ENCODE measurements around the gene CAPS2.

CAPS2 gene

DNA sequence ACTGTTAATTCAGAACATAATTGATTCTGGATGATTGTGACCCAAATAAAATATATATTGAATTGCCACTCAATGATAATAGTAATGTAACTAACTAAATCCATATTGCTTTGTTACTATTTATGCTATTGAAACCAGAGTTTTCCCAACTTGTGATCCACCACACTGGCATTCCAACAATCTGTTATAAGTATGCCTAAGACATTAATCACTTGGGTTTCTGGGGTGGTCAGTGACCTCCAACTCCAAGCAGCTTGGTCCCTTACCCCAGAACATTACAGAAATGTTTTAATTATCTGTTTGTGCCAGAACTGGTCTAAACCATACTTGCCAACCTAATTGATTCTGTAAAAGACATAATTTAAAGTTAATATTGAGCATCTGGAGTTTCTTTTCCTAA, 14.6 kb downstream of the CAPS2 start:
- POLR2A ChIA-PET = interaction anchor here (1.2 kb wide), 1 partner anchor 15 kb away, joined by 3 read pairs; the partner anchor contains the start of gene CAPS2
- CTCF ChIA-PET = interaction anchor here (1.2 to 1.5 kb wide), 2 partner anchors 14 to 76 kb away, joined by 3 to 7 read pairs; partner anchors contain the start of gene CAPS2
- no peak overlapping the region for H3K4me3 ChIP-seq (ENCODE audit: low read depth, low read length)
- peak; percentile 51 for DNase-seq (ENCODE audit: low read depth, low spot score)
- TF ChIP-seq, protein P1, sequence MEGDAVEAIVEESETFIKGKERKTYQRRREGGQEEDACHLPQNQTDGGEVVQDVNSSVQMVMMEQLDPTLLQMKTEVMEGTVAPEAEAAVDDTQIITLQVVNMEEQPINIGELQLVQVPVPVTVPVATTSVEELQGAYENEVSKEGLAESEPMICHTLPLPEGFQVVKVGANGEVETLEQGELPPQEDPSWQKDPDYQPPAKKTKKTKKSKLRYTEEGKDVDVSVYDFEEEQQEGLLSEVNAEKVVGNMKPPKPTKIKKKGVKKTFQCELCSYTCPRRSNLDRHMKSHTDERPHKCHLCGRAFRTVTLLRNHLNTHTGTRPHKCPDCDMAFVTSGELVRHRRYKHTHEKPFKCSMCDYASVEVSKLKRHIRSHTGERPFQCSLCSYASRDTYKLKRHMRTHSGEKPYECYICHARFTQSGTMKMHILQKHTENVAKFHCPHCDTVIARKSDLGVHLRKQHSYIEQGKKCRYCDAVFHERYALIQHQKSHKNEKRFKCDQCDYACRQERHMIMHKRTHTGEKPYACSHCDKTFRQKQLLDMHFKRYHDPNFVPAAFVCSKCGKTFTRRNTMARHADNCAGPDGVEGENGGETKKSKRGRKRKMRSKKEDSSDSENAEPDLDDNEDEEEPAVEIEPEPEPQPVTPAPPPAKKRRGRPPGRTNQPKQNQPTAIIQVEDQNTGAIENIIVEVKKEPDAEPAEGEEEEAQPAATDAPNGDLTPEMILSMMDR (IDR thresholded peaks at IDR 0.05; ENCODE audit: insufficient read depth, low read length, missing control alignments) = no peak

DNA sequence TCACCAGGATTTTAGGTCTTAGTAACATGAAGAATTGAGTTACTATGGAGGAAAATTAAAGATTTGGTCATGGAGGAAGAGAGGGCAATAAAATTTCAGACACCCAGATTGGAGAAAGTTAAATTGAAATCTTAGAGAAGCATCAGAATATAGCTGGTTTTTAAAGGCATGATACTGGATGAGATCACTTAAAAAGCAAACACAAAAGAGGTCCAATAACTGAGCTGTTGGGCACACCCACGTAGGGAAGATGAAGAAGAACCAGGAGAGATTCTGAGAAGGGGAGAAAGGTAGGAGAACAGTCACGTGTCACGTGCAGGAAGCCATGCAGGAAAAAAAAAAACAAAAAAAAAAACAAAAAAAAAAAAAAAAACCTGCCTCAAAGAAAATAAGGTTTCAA, 18.8 kb downstream of the CAPS2 start:
- no peak for DNase-seq (ENCODE audit: low read depth, low spot score)
- ChIA-PET CTCF (no interaction called here), POLR2A (no interaction called here)
- TF ChIP-seq, protein P1 (IDR thresholded peaks at IDR 0.05; ENCODE audit: insufficient read depth, low read length, missing control alignments) = no peak
- H3K4me3 ChIP-seq (ENCODE audit: low read depth, low read length) = no peak overlapping the region

DNA sequence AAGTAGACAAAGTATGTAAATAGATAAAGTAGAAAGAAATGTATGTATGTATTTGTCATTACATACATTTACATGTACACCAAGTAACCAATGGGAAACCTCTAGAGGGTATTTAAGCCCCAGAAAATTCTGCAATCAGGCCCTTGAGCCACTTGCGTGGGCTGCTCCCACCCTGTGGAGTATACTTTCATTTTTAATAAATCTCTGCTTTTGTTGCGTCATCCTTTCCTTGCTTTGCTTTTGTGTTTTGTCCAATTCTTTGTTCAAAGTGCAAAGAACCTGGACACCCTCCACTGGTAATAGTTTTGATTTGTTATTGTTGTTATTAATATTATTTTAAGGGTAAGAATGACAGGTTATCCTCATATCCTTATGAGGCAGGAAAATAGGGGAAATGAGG, 21.8 kb downstream of the CAPS2 start:
- TF ChIP-seq, protein P1 (IDR thresholded peaks at IDR 0.05; ENCODE audit: insufficient read depth, low read length, missing control alignments) = no peak
- DNase-seq (ENCODE audit: low read depth, low spot score) = no peak
- CTCF ChIA-PET = interaction anchor here (0.9 kb wide), 1 partner anchor 19 kb away, joined by 3 read pairs; no protein-coding TSS in a partner anchor
- POLR2A ChIA-PET = no interaction called here
- H3K4me3 ChIP-seq (ENCODE audit: low read depth, low read length) = no peak overlapping the region

- POLR2A ChIA-PET = no interaction called here
- no peak for DNase-seq (ENCODE audit: low read depth, low spot score)
These were observed 24.5 kb downstream of the CAPS2 start for GRCh38 chr12:75305412-75306332.

DNA sequence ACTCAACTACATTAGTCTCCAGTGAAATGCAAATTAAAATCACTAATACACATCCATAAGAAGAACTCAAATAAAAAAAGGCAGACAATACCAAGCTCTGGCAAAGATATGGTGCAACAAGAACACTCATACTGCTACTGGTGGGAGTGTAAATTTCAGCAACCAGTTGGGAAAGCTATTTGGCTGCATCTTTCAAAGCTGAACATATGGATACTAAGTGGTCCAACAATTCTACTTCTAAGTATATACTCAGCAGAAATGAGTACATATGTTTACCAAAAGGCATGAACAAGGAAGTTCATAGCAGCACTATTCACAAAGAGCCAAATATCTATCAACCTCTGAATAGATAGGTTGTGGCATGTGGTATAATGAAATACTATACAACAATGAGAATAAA, 27.3 kb downstream of the CAPS2 start:
- ChIA-PET POLR2A (no interaction called here), CTCF (no interaction called here)
- TF ChIP-seq, protein P1 (IDR thresholded peaks at IDR 0.05; ENCODE audit: insufficient read depth, low read length, missing control alignments) = no peak
- no peak overlapping the region for H3K4me3 ChIP-seq (ENCODE audit: low read depth, low read length)
- no peak for DNase-seq (ENCODE audit: low read depth, low spot score)

More at GRCh38 chr12:75305412-75306332, 24.5 kb downstream of the CAPS2 start:
- CTCF ChIA-PET = no interaction called here
- TF ChIP-seq, protein P1 (IDR thresholded peaks at IDR 0.05; ENCODE audit: insufficient read depth, low read length, missing control alignments) = no peak
- H3K4me3 ChIP-seq (ENCODE audit: low read depth, low read length) = no peak overlapping the region

- DNase-seq (ENCODE audit: low read depth, low spot score) = no peak
- ChIA-PET CTCF (no interaction called here), POLR2A (no interaction called here)
- TF ChIP-seq, protein P1 (IDR thresholded peaks at IDR 0.05; ENCODE audit: insufficient read depth, low read length, missing control alignments) = no peak
- no peak overlapping the region for H3K4me3 ChIP-seq (ENCODE audit: low read depth, low read length)
These were observed 27.9 kb downstream of the CAPS2 start for GRCh38 chr12:75302225-75302624.

All from AG04449 (cell line).